Epidermal melanocyte (primary cell): Measurements from ENCODE around the gene CCNT2.
"Not testable (repeated sequence)": the region's sequence is repeated elsewhere in the genome, so short reads cannot be mapped to it uniquely, and the experiment has no call there.

ENCODE experiments used
- DNase-seq: peaks from one replicate; pipeline ENCODE4 v3.0.0; 2011; ENCODE audit warnings: low spot score; ENCODE audit not compliant: insufficient read length

The CCNT2 gene

DNA sequence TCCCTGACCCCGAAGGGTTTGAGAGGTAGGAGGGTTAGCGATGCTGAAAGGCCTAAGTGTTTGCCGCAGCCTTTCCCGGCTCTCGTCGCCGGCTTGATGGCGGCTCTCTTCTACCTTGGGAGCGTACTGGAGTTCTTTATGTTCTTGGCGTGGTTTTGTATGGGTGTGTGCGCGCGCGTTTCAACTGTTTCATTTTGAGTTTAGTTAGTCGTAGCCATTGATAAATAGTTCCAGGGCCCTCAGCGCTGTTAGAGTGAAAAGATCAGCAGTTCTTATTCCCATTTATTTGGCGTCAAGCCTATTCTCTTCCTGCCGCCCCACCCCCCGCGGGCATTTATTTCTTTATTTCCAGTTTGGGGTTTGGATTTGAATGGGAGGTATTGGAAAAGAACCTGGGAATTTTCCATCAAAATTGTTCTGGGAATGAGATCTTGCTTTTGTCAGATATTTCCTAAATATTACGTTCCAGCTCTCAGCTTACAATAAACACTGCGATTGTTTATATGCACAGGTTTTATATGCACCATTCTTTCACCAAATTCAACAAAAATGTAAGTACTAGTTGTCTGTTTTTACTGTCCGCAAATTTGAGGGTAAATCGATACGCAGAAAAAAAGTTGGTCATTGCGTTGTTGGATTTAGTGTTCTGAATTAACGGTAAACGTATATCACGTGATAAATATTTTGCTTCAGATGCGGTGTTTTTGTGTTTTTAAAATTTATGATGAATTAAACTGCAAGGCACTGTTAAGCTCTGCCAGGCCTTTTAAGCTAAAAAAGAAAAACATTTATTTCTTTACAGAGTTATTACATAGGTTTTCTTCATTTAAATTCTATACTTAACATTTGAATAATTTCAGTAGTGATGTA lies 954 bp downstream of the CCNT2 start:
- no peak for DNase-seq

DNA sequence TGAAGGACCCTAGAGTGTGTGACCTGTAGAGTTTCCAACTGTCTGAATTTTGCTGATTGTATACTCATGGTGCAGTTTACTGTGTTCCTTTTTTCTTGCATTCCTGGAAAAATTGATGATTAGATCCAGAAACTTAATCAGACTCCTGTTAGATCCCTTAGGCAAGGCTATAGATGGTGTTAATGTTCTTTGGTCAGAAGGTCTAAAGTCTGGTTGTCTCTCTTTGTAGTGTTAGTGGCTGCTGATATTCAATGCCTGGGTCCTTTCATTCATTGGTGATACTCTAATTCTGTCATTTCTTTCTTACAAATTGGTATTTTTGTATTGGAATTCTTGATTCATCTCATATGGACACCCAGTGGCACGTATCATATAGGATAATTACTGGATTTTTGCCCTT lies 6.3 kb downstream of the CCNT2 start:
- no peak for DNase-seq

DNA sequence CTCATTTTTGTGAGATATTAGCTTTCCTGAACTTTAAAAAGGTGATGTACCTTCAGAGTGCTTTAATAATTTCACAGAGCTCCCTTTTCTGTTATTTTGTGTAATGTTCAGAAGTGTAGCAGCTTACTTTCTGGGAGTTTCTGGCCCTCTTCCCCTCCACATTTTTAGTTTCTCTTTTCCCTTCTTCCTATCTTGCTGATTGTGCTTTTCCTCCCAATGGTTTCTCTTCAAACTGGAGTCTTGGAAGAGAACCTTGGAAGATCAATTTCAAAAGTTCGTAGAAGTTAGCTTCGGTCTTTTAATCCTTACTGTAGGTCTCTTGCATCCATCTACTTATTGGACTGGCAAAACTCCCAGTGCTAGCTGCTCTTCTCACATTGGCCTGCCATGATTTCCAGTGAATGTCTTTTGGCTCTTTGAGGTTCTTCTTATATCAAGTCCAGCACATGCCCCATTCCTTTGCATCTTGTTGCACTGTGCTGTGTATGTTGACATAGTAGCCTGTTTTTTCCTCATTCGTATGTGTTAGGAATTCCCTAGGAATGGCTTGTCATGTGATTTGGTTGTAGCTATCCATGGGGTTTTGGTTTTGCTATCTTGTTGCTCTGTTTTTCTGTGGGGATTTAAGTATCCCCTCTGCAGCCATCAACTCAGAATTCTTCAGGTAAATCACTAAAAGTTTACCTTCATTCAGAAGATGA lies 7.8 kb downstream of the CCNT2 start:
- no peak for DNase-seq

DNA sequence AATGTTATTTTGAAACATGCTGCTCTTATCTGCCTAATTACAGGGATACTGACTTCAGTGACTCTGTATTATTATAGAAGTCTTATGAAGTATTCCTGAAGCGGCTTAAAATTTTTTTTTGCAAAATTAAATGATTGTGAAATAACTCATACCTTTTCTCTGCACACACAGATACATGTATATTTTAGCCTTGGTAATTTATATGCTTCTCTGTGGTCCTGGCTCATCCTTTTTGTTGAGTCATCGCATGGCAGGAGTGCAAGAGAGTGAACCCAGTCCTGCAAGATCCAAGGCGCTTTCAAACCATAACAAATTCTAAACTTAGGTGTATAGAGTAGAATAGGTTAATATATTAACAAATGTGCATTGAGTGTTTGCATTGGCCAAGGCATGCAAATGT lies 8.6 kb downstream of the CCNT2 start:
- no peak for DNase-seq

DNA sequence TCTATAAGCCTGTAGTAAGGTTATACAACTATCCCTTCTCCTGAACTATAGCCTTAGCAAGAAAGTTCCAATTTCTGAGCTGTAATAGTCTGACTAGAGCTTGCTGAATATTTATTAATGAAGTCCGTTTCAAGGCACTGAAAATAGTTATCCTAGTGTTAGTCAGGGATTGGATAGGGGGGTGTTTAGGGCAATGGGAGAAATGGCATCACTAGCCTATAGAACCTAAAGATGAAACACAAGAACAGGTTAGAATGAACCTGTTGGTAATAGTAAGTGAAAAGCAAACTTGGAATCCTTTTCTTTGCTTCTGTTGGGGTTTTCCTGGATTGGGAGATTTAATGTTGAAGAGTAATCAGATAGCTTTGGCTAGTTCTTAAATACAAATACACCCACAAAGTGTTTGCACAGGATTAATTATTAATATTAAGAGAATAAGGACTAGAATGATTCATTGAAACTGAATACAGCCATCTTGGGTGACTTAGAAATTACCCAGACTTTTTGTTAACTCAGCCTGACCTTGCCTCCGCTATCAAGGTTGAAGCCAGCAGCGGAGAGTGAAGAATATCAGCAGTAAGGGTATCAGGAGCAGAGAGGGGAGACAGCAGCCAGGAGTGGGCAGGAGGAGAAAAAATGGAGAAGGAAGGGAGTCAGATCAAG lies 14.4 kb downstream of the CCNT2 start:
- DNase-seq = no peak

DNA sequence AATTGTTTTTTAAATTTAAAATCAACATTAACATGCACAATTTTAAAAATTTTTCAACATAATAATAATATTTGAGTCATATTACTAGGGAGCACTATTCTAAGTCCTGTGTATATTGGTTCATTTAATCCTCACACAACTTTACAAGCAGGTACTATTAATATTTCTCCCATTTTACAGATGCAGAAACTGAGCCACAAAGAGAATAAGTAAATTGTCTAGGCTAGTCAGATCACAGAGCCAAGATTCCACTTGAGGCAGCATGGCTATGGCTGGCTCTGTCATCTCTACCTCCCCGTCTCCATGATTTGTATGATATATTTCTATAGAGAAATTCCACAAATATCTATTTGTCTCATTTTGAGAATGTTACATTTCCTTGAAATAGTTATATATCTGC lies 15.1 kb downstream of the CCNT2 start:
- DNase-seq = no peak

DNA sequence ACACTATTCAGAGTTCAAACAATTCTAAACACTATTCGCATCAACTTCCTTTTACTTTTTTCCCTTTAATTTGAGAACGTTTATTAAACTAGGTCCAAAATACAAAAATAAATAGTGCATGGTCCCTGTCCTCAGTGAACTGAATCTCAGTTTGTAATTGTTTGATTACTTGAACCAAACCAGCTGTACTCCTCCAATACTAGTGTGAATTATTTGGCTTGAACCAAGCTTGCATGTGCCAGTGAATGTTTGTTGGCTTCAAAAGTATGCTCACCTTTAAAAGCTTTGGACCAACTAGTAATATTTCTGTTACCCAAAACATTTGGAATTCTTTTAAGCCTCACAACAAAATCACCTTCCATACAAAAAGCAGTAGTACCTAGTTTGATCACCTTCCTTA lies 15.5 kb downstream of the CCNT2 start:
- no peak for DNase-seq

DNA sequence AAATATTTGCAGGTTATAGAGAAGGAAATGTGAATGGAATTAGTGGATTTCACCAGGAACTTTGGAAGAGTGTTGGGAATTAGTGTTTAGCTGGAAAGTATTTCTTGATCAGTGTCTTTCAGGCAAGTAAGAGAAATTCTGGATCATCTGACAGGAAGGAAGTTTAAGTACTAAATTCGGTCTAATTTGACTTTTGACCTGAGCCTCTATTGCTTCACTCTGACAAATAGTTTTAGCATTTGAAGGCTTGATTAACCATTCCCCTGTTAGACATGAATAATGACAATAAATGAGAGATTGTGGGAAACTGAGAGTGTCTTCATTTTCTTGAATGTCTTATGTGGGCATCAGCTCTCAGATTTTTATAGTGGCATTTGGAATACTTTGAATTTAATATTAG lies 16.0 kb downstream of the CCNT2 start:
- DNase-seq = no peak

DNA sequence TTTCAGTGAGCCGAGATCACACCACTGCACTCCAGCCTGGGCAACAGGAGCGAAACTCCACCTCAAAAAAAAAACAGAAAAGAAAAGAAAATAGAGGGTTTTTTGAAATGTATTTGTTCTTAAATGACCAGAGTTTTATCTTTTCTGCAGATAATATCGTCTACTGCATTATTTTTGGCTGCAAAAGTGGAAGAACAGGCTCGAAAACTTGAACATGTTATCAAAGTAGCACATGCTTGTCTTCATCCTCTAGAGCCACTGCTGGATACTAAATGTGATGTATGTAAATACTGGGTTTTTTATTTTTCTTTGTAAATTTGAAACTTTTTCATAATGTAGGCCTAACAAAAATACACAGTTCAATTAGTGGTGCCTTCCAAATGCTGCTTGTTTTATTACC lies 18.1 kb downstream of the CCNT2 start:
- no peak for DNase-seq

DNA sequence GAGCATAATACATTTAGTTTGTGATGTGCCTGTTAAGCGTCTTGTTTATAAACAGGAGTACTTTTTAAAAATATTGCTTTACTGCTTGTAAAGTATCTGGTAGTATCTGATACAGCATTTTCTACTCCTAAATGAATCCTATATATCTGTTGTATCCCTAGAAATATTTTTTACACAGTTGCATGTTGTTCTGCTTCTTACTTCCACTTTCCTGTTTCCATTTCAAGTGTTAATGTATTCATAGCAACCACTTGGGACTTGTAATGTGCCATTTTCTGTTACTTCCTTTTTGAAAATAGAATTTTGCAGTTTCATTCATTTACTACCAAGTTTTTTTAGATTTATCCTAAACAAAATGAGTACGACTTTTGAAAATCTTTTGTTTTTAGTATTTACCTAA lies 24.9 kb downstream of the CCNT2 start:
- DNase-seq = no peak

DNA sequence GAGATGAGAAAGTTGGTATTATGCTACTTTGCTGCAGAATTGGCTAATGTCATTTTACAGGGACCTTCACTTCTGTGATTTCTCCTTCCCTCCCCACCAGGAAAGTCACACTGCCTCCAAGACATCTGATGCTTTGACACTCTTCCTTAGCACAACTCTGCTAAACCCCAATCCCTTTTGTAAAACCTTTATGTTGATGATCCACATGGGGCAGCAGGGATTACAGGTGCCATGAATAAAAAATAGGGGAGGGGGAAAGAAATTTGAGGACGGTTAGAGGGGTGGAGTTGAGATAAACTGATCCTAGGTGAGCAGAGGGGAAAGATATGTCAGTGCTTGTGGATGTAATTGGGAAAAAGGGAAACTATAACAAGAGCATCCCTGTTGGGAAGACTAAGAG lies 26.4 kb downstream of the CCNT2 start:
- no peak for DNase-seq

DNA sequence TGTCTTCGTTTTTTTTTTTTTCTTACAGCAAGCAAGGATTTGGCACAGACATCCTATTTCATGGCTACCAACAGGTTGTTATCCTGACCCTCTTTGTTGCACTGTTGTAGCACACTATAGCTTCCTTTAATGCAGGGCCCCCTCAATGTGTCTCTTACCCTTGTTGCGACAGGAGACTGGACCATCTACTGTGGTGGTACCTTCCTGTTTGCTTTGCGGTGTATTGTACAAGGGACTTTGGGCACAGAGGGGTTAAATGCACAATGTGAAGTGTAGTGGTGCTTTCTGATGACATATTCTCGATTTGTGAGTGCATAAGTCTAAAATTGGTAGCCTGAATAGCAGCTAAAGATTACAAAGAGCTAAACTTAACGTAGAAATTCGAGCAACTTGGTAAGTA lies 27.5 kb downstream of the CCNT2 start:
- no peak for DNase-seq

DNA sequence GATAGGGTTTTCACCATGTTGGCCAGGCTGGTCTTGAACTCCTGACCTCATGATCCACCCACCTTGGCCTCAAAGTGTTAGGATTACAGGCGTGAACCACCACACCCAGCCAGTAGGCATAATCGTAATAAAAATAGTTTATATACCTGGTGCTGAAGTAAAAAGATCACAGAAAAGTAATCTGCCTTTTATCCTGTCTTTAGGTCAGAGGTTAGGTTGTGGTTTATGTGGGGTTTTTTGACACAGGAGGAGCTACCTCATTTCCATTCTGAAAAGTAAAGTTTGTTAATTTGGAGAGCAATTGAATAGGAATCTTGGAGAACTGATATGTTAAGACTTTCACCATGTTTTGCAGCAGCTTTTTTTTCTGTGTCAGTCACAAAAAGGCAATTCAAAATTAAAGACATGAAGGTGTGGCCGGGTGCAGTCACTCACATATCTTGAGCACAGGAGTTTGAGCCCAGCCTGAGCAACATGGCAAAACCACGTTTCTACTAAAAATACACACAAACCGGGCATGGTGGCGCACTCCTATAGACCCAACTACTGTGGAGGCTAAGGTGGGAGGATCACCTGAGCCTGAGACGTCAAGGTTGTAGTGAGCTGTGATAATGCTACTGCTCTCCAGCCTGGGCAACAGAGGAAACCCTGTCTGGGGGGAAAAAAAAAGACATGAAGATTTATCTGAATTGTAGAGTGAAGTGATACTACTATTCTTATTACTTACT lies 31.5 kb downstream of the CCNT2 start:
- no peak for DNase-seq

DNA sequence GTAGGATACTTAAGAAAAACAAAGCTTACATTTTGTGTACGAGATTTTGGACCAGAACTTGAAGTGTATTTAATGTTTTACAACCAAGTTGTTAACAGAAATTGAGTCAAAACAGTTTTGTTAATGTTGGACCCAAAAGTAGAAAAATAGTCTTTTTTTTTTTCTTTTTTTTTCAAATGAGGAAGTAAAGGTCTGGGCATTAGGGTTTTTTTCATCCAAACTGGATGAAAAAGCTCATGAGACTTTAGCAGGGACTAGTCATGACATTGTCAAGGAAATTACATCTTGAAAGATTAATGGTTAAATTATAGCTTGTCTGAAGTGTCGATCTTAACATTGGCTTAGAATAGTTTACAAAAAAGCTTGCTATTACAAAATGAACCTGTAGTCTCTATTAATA lies 32.3 kb downstream of the CCNT2 start:
- no peak for DNase-seq

DNA sequence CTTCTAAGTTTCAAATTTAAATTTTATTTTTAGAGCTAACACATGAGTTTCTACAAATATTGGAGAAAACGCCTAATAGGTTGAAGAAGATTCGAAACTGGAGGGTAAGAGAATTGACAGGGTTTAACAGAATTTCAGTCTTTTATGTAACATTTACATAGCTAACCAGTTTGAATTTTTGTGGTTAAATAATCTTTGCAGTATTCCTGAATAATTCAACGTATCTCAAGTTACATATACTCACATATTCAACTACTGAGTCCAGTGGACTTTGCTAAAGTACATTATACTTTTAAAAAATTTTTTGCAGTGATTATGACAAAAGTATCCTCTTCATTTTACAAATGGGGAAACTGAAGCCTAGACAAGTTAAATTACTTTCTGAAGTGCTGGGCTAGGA lies 34.0 kb downstream of the CCNT2 start:
- DNase-seq = no peak

DNA sequence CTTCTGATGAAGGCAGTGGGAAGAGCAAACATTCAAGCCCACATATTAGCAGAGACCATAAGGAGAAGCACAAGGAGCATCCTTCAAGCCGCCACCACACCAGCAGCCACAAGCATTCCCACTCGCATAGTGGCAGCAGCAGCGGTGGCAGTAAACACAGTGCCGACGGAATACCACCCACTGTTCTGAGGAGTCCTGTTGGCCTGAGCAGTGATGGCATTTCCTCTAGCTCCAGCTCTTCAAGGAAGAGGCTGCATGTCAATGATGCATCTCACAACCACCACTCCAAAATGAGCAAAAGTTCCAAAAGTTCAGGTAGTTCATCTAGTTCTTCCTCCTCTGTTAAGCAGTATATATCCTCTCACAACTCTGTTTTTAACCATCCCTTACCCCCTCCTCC lies 35.4 kb downstream of the CCNT2 start:
- no peak for DNase-seq

DNA sequence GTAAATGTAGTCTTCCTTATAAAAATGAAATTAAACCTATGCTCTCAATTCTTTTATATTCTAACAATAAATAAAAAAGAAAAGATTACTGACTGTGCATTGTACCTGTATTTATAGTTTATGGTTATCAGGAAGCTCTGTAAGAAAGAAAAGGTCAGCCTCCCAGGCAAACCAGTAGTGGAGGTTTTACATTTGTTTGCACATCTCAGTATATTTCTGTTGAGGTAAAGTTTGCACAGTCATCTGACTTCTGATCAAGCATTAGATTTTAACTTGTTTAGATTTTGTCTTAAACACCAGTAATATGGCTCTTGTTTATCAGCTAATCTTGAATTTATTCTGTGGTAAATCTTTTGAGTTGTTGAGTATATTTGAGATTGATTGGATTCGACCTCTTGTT lies 37.1 kb downstream of the CCNT2 start:
- DNase-seq = no peak

DNA sequence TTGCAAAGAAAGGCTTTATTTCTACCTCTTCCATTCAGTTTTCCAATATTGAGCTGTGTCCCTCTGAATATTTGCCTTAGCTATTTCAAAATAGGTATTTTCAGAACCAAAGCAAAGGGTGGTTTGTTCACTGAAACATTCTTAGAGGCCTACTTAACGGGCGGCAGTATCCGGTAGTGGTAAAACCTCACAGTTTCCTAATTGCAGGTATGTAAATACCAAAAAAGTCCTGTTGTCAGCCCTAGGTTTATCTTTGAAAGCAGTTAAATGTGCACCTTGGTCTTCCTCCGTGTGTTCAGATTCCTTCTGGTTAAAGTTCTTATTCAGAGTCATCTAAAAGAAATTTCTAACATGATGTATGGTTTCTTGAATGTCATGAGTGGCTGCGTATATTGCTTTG lies 38.9 kb downstream of the CCNT2 start:
- no peak for DNase-seq

DNA sequence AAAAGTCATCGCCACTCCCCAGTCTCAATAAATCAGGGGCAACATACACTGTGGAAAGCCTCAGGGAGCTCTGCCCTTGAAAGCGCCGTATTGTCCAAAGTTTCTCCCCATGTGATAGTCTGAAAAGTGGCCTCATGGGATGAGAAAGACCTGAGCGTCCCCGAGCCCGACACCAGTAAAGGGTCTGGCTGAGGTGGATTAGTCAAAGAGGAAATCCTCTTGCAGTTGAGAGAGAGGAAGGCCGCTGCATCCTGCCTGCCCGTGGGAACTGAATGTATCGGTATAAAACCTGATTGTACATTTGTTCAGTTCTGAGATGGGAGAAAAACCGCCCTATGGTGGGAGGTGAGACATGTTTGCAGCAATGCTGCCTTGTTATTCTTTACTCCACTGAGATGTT lies 48.5 kb downstream of the CCNT2 start:
- DNase-seq = not testable (repeated sequence)

DNA sequence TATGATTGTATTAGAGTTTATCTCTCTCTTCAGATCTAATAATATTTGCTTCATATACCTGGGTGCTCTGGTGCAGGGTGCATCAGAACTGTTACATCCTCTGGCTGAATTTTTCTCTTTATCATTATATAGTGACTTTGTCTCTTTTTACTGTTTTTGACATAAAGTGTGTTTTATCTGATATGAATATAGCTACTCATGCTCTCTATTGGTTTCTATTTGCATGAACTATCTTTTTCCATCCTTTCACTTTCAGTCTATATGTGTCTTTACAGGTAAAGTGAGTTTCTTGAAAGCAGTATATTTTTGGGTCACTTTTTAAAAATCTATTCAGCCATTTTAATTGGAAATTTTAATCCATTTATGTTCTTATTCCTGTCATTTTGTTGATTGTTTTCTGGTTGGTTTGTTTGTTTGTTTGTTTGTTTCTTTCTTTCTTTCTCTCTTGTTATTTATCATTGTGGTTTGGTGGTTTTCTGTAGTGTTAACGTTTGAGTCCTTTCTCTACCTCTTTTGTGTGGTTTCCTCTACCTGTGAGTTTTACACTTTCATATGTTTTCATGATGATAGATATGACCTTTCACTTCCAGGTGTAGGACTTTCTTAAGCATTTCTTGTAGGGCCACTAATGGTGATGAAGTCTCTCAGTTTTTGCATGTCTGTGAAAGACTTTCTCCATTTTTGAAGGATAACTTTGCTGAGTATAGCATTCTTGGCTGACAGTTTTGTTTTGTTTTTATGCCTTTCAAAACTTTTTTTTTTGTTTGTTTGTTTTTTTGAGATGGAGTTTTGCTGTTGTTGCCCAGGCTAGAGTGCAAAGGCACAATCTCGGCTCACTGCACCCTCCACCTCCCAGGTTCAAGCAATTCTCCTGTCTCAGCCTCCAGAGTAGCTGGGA lies 54.9 kb downstream of the CCNT2 start:
- no peak for DNase-seq
